D341Med (cell line): ENCODE results near the gene MLH1.
"Not testable (repeated sequence)": the region's sequence is repeated elsewhere in the genome, so short reads cannot be mapped to it uniquely, and the experiment has no call there.

Source experiments
- DNase-seq: peaks from one replicate; pipeline ENCODE4 v3.0.0; 2012; ENCODE audit warnings: low spot score

The MLH1 gene

DNA sequence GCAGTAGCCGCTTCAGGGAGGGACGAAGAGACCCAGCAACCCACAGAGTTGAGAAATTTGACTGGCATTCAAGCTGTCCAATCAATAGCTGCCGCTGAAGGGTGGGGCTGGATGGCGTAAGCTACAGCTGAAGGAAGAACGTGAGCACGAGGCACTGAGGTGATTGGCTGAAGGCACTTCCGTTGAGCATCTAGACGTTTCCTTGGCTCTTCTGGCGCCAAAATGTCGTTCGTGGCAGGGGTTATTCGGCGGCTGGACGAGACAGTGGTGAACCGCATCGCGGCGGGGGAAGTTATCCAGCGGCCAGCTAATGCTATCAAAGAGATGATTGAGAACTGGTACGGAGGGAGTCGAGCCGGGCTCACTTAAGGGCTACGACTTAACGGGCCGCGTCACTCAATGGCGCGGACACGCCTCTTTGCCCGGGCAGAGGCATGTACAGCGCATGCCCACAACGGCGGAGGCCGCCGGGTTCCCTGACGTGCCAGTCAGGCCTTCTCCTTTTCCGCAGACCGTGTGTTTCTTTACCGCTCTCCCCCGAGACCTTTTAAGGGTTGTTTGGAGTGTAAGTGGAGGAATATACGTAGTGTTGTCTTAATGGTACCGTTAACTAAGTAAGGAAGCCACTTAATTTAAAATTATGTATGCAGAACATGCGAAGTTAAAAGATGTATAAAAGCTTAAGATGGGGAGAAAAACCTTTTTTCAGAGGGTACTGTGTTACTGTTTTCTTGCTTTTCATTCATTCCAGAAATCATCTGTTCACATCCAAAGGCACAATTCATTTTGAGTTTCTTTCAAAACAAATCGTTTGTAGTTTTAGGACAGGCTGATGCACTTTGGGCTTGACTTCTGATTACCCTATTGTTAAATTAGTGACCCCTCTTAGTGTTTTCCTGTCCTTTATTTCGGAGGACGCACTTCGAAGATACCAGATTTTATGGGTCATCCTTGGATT is at the start of gene MLH1:
Gene MLH1 (plus strand): TSS at position 193 of the 958 bp plus-strand sequence. CDS start 30 bp downstream, at position 223.
- DNase-seq, result peak; percentile 81

DNA sequence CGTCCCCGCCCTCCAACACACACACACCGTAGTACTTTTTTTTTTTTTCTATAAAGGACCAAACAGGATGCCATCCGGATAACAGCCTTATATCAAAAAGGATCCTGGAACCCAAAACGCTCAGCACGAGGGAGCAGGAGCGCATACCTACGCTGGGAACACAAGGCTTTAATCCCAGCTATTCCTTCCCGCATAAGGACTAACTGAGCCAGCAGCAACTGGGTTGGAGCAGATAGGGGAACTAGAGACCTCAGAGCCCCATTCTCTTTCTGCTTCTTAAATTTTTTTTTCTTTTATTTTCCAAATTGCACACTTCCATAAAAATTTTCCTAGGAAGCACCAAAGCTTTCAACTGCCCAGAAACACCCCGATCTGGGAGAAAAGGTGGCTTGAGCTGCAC is 49.7 kb upstream of the MLH1 start:
- DNase-seq, result no peak

DNA sequence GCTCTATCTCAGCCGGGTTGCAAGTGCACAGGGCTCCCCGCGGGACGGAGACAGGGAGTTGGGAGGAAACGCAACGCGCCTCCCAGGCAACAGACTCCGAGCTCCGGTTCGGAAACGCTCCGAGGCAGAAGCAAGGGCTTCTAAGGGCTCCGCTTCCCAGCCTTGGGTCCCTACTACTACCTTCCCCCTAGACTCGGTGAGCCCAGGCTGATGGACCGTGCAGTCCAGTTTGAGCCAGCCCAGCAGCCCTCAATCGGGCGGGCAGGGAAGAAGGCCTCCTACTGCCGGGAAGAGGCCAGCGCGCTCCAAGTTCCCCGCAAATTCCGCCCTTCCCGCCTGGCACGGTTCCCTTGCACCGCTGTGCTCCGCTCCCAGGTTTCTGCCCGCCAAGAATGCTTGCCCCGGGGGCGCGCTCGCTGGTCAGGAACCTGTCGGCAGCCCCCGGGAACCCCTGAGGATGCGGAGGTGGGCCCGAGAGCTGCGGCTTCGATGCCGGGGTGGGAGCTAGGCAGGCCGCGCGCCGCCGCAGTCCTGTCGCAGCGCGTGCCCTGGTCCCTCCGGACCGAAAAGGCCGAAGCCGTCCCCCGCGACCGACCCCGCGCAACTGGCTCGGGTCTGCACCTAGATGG is 49.2 kb upstream of the MLH1 start:
- no peak for DNase-seq

DNA sequence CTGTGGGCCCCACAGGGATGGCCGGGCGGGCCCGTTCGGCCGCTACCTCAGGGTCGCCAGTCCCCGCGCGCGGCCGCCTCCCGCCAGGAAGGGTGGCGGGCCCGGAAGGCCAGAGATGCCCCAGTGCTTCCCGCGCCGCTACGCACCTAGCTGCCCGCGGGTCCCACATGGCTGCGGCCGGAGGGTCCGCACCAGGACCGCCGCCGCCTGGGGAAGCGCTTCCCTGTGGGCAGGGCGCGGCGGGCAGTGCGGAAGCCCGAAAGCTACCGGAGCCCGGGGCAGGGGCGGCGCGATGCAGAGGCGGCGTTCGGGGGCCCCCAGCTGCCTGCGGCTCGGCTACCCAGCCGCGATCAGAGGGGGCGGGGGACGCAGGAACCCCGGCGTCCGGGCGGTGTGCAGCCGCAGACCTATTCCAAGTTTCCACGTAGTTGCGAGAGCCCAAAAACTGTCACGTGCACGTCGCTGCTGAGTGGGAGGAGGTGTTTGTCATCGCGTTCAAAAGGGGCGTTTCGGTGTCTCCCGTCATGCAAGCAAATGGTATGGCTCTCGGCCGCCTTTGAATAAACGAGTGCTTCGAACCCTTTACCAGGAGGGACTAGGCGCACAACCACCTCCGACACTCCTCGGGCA is 48.6 kb upstream of the MLH1 start, which contains the start of gene TRANK1:
Gene TRANK1 (minus strand): TSS at position 414 of the 630 bp plus-strand sequence. CDS start 245 bp downstream, at position 169.
- DNase-seq, result no peak

DNA sequence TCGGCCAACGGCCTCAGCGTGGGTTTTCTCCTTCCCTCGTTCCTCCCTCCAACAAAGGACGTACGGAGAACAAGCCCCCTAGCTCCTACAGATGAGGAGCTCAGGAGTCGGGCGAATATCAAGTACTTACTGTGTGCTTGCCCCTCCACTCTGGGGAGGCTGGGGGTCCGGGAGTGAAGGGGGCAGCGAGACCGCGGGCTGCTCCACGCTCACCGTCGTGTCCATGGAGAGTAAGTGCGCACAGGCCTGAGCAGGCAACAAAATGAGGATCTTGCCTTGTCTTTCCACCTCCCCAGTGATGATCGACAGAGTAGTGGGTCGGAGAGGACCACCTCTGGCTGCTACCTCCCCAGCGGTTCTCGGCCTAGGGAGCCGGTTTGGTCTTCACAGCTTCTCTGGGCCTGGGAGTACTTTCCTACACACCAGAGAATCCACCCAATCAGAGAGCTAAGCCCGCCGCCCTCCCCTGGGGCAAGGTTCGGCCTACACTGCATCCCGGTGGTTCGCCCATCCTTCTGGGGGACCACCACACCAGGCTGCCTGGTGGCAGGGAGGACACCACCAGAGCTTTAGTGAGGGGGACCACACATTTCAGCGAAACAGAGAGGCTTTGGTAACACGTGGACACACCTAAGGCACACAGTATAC is 47.9 kb upstream of the MLH1 start:
- DNase-seq, result no peak

DNA sequence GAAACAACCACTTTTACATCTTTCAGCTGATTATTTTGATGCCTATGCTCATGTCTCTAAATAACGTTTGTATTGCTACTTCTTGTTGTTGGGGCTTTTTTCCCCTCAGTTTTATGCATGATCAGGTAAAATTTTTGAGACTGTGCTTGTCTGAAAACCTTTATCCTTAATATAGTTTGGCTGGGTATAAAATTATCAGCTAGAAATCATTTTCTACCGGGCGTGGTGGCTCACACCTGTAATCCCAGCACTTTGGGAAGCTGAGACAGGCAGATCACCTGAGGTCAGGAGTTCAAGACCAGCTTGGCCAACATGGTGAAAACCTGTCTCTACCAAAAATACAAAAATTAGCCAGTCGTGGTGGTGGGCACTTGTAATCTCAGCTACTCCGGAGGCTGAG is 45.5 kb upstream of the MLH1 start:
- DNase-seq, result not testable (repeated sequence)

DNA sequence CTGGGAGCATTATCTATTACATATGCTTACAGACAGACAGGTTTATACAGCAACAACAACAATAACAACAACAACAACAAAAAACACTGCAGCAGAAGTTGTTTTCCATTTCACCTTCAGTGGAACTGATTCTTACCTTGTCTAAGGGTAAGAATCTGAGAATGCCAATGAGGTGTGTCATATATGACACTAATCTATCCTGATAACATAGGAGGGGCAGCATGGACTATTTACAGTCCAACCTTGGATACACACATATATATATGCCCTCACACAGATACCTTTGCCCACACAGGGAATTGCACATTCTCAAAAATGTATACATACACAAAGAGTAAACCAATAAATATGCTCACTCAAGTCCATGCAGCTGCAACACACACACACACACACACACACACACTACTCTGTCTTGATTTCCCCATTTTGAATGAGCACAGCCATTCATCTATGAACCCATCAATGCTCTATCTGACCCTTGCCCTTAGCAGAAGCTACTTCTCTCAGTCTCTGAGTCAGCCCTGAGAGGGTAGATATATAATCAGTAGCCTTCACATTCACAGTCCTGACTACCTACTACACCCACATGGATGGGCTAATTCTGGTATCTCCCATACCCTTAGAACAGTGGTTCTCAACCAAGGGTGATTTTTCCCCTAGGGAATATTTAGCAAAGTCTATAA is 38.7 kb upstream of the MLH1 start:
- DNase-seq, result no peak

DNA sequence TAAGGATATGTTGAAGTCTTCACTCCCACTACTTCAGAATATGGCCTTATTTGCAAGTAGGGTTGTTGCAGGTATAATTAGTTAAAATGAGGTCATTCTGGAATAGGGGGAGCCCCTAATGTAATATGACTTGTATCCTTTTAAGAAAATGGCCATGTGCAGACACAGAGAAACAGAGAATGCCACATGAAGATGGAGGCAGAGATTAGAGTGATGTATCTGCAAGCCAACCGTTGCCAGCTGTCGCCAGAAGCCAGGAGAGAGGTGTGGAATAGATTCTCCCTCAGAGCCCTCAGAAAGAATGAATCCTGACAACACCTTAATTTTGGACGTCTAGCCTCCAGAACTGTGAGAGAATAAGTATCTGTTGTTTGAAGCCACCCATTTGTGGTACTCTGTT is 37.2 kb upstream of the MLH1 start:
- no peak for DNase-seq

DNA sequence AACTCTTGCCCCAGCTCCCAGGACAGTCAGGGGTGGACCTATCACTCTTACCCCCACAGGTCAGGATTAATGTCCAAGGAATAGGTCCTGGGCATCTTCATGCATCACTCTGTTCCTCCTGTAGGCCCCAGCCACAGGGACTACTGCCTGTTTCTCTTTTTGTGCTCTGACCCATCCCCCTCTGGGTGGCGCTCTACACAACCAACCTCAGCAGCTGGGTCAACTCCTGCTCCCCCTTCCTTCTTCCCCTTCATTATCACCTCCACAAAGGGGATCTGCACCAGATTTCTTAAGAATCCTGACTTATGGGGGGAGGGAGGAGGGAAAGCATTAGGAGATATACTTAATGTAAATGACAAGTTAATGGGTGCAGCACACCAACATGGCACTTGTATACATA is 36.3 kb upstream of the MLH1 start:
- DNase-seq, result no peak

DNA sequence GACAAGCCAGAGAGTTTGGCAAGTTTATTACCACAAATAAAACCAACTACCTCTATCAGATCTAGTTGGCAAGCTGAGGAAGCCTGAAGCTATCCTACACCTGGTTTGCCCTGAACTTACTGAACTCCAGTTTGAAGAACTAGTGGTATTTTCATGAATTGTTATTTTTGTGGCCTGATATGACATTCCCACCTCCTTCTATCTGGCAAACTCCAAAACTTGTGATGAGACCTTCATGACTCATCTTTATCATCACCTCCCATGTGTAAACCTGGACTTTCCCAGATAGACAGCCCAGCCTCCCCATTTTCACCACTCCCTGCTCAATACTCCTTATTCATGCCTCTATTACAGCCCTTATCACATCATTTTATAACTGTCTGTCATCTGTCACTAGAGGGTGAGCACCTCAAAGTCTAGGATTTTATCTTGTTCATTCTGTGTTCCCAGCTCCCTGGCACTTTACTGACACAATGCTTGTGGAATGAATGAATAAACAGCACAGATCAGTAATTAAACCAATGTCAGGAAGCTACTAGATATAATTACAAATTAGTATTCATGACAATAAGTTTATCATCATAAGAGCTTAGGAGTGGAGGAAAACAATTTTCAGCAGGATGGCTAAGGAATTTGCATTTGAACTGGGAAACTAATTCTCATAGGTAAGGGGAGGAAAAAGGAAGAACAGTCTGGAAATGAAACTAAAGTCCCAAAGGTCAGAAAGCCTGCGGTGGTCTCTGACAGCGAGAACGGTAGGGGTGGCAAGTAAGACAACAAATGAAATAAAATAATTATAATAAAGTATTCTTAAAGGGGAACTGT is 35.2 kb upstream of the MLH1 start:
- DNase-seq, result no peak

DNA sequence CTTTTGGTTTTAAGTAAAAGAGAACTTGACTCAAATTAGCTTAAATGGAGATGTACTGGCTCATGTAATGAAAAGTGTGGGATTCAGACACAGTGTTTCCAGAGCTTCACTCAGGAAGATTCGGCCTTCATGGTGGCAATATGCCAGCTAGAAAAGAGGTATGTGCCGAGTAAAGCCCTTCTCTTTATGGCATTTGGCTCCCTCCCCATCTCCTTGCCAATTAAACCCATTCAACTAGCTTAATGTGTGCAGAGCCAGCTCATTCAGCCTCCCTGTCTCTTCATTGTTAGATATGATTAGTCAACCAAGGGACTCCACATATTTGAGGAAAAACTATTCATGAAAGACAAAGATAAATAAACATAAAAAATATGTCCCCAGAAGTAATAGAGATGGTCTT is 33.5 kb upstream of the MLH1 start:
- DNase-seq, result no peak

DNA sequence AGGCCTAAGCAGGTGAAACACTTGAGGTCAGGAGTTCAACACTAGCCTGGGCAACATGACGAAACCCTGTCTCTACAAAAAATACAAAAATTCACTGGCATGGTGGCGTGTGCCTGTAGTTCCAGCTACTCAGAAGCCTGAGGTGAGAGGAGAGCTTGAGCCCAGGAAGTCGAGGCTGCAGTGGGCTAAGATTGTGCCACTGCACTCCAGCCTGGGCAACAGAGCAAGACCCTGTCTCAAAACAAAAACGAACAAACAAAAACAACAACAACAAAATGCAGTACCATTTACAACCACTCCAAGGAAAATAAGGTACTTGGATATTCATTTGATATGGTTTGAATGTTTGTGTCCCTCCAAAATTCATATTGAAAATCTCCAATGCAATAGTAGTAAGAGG is 32.8 kb upstream of the MLH1 start:
- DNase-seq, result no peak

DNA sequence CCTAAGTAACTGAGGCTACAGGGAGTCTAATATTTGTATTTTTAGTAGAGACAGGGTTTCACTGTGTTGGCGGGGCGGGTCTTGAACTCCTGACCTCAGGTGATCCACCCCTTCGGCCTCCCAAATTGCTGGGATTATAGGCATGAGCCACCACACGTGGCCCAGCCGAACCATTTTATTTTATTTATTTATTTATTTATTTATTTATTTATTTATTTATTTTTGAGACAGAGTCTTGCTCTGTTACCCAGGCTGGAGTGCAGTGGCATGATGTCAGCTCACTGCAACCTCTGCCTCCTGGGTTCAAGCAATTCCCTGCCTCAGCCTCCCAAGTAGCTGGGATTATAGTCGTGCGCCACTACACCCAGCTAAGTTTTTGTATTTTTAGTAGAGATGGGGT is 30.3 kb upstream of the MLH1 start:
- DNase-seq, result not testable (repeated sequence)

DNA sequence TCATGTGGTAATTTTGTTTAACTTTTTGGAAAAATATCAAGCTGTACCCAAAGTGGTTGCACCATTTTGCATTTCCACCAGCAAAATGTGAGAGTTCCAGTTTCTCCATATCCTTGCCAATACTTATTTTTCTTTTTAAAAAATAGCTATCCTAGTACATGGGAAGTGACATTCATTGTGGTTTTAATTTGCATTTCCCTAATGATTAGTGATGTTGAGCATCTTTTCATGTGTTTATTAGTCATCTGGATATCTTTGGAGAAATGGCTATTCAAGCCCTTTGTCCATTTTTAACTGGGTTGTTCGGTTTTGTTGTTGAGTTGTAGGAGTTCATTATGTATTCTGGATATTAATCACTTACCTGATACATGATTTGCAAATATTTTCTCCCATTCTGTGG is 29.0 kb upstream of the MLH1 start:
- DNase-seq, result no peak

DNA sequence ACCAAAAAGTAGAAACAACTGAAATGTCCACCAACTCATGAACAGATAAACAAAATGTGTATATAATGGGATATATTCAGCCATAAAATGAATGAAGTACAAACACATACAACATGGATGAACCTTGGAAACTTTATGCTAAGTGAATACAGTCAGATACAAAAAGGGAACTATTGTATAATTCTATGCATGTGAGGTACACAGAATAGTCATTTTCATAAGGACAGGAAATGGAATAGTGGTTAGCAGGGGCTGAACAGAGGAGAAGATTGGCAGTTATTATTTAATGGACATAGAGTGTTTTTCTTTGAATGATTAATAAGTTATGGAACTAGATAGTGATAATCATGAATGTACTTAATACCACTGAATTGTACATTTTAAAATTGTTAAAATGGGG is 28.5 kb upstream of the MLH1 start:
- no peak for DNase-seq

DNA sequence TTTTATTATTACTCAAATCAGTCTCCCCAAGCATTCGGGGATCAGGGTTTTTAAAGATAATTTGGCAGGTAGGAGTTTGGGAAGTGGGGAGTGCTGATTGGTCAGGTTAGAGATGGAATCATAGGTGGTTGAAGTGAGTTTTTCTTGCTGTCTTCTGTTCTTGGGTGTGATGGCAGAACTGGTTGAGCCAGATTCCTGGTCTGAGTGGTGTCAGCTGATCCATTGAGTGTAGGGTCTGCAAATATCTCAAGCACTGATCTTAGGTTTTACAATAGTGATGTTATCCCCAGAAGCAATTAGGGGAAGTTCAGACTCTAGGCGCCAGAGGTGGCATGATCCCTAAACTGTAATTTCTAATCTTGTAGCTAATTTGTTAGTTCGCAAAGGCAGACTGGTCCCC is 27.9 kb upstream of the MLH1 start:
- DNase-seq, result no peak

DNA sequence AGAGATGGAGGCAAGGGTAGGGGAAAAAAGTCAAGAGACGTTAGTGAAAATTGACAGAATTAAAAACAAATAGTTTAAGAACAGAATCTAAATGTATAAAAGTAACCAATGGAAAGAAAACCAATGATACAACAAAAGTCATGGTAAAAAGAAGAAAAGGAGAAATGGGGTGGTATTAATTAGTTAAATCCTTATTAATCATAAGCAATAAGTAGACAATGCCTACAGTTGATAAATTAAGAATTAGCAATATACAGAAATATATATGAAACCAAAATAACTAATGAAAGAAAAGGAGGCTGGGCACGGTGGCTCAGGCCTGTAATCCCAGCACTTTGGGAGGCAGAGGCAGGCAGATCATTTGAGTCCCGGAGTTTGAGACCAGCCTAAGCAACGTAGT is 24.2 kb upstream of the MLH1 start:
- no peak for DNase-seq

DNA sequence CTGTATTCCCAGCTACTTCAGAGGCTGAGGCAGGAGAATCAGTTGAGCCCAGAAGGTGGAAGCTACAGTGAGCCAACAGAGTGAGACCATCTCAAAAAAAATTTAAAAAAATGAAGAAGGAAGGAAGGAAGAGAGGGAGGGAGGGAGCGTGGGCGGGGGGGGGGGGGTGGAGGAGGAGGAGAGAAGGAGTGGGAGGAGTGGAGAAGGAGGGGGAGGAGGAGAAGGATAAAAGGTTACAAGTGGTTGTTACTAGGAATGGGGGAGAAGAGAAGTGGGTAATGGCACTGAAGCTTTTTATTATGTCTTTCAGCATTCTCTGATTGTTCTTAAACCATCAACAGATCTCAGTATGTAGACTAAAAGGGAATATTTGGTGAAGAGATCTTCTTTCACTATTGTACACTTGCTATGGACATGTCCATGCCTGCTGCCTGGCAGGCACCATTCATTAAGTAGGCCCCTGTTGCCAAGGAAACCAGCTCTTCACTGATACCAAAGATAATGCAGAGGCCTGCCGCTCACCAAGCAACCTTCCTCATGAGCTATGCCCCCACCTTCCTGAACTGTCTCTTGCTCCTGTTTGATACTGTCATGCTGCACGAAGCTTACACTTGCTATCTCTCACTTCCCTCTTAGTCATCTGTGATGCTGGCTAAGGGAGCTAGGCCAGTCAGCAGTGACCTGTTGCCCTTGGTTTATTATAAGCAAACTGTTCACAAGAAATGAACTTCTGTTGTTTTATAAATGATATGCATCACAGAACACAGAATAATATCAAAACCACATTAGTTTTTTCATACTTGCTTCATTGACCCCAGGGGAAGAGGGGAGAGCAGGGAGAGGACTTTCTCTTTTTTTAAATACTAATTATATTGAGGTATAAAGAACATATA is 23.5 kb upstream of the MLH1 start:
- no peak for DNase-seq

DNA sequence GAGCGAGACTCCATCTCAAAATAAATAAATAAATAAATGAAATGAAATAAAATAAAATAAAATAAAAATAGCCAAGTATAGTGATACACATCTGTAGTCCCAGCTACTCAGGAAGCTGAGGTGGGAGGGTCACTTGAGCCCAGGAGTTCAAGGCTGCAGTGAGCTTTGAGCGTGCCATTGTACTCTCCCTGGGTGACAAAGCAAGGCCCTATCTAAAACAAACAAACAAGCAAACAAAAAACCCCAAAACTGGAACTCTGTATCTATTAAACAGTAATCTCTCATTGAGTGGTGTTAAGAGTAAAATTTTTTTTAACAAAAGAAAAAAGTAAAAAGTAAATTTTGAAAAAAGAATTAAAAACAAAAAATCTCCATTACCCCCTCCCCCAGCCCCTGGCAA is 21.2 kb upstream of the MLH1 start:
- DNase-seq, result no peak

DNA sequence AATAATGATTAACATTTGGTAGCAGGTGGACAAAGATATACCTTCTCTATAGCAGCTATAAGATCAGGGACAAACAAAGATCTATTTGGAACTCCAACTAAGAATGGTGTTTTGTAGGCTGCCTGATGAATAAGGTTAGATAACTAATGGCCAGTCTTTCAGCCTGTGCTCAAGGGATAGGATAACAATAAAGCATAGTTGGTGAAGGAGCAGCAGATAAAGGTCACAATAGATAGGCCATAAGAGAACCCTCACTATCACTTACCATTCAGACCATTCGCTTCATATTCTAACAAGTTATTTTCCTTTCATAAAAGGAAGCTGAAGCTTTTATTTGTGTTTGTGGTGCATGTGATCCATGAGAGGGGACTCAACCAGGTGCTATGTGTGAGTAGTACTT is 20.2 kb upstream of the MLH1 start:
- DNase-seq, result no peak
